Activated CD4-positive, CD25-positive, alpha-beta regulatory T cell treated with anti-CD3 and anti-CD28 coated beads, Interleukin-2, amount 50 U/mL, for 72 hours (primary cell): ENCODE results near the gene FILIP1L.

Experiments used
- DNase-seq: peaks from one replicate; pipeline ENCODE4 v3.0.0; 2021

FILIP1L gene

DNA sequence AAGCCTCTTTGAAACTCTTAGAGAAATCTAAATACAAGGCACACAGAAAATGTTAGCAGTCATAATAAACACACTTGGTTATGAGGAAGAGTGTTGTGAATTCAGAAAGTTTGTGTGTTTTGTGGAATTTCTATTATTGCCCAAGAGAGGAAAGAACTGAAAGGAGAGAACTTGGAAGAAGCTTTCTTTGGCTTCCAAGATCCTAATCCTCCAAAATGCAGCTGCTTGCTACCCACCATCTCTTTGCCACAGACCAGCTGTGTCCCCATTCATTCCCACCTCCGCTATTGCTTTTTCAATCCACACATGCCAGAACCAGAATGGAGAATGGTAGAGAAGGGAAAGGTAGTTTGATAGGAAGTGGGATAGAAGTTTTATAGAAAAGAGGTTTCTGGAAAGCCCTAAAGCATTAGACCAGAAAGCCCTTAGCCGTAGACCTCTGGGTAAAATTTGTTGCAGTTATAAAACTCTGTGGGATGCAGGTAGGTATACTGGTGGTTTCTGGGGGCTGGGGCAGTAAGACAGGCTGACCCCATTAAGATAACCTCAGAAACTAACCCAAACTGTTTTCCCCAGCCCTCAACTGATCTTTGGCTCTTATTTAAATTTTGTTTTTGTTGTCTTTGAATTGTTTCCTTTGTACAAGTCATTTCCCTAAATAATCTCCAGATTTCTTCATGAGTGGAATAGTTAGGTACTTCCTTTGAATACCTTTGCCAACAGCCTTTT lies 108.5 kb downstream of the FILIP1L start:
- no peak for DNase-seq

DNA sequence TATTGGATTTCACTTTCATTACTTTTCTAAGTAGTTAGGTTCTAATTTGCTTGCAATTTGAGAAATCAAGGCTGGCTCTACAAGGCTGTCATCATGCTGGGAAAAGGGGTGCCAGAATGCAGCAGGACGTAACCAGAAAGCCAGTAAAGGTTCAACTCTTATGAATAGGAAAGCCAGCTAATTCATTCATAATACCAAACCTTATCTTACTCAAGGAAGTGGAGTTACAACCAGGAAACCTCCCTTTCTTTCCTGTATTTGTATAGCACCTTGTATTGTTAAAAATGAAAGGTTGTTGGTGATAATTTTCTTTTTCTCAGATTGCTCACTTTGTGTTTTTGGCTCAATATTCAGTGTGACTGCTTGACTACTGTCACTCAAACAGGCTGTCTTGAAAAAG lies 109.4 kb downstream of the FILIP1L start:
- no peak for DNase-seq

DNA sequence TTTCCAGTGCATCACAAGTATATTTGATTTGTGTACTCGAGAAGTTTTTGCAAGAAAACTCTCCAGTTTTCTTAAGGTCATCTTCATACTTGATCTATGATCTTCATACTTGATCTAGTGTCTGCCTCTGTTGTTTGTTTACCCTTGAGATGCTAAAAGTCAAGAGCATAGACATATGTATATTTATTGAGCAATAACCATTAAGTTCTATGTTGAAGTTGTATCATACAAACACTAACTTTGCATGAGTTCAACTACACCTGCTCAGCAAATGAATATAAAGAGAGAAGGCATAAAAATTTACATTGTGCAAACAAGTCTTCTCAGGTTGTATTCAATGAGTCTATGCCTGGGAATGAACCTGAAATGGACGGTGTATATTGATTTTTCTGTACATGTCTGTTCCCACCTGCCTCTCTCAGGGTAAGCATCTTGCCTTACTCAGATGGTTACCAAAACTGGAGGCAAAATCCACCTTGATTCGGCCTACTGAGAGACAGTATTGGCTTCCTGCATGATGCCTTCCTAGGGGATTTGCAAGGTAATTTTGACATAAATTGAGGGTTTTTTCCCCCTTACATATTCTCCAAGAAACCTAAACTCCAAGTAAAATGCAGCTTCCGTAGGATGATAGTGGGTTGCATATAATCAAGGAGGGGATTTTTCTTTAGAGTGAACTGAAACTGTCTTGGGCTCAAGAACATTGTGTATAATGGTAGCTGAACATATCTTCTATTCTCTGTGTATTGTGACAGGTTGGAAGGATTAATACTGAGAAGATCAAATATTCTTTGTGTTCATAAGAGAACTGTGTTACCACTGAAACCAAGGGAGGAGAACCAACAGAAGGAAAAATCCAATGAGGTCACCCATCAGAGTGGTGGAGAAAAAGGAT lies 110.4 kb downstream of the FILIP1L start:
- DNase-seq = no peak

DNA sequence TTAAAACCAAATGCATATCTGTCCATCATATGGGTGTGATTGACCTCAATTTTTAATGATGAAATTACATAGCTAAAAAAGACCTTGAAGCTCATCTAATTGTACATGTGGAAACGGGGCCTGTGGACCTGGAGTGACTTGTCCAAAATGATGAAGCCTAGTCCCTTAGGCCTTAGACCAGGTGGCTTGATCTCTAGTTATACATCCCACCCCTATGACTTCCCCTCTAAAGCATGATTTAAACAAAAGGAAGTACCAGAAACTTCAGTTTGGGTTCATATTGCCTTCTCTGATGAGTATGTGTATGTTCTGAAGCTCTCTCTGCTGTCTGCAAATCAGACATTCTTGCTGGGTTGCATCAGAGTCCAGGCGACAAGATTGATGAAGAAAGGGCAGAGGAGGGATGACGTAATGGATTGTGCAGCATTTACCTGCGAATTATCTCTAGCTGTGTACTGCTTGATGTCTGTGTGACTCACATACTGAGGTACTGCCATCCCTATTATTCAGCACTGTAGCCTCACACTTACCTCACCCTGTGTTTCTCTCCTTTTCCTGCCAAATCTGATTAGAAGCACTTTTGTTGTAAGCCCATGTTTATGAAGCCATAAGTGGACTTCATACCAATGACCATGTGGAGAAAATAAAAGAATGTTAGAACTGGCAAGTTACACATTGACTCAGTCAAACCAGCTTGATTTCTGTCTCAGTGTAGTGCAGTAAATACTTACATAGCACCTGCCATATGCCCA lies 111.5 kb downstream of the FILIP1L start:
- DNase-seq = no peak

DNA sequence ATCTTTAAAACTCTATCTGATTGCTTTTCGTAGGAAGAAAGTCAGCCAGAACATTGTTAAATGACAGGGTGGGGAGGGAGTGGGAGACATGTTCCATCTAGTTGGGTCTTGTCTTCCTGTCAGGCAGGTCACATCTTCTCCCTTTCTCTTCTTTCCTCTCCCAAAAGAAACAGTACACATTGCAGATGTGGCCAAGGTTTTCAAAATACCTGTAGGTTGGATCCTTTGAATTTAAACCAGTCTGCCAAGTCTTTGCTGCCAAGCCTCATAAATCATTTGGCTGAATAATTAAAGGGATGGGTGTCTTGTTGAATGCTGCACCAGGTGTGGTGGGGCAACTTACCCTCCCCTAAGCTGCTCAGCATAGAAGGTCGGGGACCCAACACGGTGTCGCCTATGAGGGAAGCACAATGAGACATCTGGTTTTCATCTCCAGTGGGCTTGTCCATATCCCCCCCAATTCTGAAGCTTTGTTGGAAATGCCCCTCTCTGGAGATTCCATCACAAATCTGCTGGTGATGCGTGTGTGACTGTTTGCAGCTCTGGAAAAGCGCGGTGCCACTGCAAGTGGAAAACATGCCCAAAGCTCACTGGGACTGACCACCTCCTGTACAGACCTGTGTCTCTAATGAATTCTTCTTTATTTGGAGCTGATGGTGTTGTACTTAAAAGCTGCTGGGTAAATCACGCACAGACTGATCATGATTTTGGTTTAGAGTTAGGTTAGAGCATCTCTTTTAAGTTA lies 112.6 kb downstream of the FILIP1L start:
- DNase-seq = no peak

DNA sequence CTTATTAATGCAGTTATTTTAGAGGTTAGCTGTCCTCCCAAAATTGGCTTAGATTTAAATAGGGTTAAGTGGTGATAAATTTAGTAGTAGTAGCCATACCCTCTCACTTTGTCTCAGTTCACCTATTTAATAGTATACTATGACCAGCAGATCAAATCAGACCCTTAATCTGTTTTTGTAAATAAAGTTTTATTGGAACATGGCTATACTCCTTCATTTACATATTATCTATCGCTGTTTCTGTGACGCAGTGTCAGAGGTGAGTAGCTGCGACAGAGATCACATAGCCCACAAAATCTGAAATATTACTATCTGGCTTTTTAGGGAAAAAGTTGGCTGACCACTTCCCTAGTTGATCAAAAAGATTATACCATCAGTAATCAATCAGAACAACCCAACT lies 113.2 kb downstream of the FILIP1L start:
- no peak for DNase-seq

DNA sequence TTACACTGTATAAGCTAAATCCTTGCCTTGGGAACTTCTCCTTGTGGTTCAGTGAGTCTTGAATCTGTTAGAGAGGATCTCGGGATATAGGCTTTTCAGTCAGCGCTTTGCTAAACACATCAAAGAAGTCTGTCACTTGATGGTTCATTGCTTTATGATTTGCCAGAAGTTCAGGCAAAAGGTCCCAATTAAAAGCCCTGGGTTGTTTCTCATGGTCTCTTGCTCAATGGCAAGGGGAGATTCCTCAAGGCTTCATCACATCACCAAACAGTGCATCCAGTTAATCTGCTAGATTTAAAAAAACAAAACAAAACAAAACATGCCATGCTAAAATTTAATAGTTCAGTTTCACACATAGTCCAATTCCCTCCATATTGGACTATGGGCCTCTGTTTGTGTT lies 114.8 kb downstream of the FILIP1L start:
- no peak for DNase-seq

DNA sequence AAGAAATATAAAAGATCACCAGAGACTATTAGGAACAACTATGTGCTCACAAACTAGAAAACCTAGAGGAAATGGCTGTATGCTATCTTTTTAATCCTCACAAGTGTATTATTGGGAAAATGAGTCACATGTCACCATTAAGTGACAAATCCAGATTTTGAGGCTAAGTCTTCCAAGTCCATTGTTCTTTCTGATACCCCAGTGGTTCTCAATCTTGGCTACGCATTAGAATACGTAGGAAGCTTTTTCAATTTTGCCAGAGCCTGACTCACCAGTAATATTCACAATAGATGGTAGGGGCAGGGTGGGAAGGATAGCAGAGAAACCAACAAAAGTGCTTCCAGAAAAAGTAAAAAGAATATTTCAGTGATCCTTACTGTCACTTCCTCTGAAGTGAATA lies 117.0 kb downstream of the FILIP1L start:
- no peak for DNase-seq

DNA sequence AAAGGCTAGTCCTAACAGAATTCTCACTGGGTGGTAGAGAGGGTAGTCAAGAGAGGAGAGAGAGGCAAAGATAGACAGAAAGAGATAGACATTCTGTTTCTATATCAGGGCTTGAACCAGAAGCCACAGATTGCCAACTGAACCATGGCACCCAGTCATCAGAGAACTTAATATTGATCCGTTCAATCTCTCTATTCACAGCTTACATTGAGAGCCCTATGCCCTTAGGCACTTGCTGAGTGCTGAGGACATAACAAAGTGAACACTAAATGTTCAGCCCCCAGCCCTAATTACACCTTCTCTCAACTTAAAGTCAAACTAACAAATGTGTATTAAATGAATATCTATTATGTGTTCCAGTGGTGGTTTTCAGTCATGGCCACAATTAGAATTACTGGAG lies 124.1 kb downstream of the FILIP1L start:
- DNase-seq = no peak

DNA sequence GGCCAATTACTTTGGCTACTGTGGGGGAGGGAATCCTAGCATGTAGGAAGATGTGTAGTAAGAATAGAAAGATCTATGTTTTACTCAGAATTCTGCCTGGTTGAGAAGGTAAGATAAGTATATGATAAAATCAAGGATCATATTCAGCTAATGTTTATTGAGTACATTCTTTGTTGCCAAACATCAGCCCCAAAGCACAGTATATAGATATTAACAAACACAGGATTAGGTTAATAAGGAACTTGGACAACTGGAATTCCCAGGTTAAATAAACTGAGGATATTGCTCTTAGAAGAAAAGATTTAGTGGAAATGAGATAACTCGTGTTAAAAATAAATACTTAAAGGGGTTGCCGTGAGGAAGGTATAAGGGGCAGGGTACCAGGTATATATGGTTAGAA lies 129.6 kb downstream of the FILIP1L start:
- DNase-seq = no peak

DNA sequence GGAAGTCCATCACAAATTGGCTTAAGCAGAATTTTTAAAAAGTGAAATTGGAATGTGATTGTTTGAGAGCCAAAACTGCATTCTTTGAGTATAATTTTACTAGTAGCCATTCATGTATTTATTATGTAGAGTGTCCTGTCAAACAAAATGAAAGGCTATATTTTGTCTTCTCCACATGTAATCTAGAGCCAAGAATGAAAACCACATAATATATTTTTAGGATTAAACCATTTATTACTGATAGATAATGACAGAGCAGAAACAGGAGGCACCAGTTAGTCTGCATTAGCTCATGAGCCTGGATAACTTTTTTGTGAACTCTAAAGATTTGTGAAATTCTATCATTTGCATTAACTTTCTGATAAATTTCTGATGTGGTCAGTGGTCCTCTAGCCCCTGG lies 130.2 kb downstream of the FILIP1L start:
- no peak for DNase-seq

DNA sequence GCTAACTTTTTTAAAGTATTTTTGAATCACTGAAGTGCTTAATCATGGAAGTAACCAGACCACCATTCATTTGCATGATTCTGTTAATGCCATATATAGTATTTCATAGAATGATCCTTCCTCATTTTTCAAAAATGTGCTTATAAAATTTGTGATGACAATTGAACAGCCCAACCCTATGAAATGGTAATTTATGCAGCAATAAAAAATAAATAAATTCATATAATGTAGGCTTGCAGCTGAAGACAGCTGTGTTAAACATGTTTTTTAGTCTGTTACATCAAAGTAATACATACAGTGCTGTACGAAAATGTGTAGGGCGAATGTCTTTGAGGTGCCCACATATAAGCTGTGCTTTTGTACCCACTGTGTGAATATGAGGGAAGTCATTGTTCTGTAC lies 131.7 kb downstream of the FILIP1L start:
- no peak for DNase-seq

DNA sequence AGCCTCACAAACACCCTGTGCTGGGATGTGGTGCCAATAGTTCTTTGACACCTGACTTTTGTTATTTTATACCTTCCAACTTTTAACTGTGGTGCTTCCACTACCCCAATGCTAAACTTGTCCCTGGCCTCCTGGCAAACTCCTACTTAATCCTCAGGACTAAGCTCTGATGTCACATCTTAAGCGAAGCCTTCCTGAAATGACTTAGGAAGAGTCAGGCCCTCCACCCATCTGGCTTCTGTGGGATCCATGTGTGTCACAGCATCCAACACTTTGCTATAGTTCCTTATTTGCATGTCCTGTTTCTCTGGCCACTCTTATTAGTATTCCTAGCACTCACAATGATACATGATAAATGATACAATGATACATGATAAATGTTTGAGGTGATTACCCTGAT lies 133.2 kb downstream of the FILIP1L start:
- DNase-seq = no peak

DNA sequence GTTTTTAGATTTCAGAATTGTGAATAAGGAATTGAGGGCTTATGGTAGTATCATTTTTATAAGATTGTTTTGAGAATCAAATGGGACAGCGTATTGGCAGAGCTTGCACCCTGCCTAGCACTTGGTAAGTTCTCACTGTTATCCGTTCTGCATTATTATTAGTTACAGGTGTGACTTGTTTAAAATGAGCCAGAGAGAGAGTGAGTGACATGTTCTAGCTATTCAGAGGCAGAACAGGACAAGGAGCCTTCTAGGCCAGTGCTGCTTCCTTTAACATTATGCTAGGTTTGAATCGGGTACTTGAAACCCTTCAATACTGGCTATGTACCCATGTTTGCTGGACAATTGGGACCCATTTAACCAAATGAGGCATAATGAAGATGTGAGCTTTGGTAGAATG lies 133.7 kb downstream of the FILIP1L start:
- no peak for DNase-seq

DNA sequence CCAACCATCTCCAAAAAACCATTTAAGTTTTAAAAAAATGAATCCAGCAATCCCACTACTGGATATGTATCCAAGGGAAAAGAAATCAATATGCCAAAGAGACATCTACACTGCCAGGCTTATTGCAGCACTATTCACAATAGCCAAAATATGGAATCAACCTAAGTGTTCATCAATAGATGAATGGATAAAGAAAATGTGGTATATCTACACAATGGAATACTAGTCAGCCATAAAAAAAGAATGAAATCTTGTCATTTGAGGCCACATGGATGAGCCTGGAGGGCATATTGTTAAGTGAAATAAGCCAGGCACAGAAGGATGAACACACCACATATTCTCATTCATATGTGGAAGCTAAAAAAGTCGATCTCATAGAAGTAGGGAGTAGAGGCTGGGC lies 136.1 kb downstream of the FILIP1L start:
- no peak for DNase-seq

DNA sequence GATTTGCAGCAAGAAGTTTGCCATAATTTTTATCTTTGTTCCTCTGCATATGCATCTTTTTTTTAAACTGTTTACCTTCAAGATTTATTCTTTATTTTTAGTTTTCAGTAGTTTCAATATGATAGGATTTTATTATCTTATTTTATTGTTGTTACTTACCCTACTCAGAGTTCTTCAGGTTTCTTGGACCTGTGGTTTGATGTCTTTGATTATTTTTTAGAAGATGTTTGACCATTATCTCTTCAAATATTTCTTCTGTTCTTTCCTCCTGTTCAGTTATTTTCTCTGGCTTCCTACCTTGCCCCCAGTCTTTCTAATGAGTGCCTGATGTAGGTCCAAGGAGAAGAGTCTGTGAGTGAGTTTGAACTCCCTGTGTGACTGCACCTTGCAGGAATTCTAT lies 137.7 kb downstream of the FILIP1L start:
- DNase-seq = no peak

DNA sequence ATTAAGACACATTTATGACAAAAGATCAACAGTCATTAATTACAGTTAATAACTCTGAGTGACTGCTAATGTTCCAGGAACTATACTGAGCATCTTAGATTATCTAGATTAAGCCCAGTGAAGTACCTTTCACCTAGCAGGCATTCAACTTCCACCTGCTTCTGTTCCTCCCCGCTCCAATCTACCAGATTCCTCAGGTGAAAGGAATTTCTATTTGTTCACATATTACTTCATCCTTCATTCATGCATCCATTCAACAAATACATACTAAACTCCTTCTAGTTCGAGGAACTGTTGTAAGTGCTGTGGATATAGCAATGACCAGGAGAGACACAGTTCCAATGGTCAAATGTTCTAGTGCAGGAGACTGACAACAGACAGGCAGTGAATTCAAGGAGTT lies 139.3 kb downstream of the FILIP1L start:
- no peak for DNase-seq

DNA sequence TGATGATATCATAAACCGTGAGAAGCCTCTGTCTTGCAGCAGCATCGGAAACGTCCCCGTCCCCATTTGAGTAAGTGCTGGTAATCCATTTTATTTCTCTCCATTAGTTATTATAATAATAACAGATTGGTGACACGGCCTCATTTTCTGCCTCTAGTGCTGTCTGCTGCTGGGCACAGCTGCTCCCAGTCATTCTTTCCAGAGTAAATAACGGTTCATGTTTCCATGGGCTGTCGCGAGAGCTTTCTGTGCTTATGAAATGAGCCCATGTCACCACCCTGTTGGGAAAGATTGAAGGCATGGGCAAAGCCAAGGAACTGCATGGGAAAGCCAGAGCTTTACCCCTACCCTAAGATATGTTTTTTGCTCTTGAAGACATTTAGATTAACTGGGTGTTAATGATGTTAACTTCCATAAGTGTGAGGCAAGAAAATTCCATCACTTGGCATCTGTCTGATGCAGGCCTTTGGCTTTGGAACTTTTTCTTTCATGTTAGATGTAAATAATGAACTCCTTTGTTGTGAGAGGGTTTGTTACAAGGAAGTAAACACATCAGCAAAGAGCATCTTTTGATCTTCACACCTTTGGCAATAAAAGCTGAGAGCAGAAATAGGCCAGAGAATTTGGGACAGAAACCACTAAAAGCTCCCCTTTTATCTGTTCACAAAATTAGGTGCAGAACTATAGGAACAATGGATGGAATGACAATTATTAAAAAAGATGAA lies 141.8 kb downstream of the FILIP1L start:
- no peak for DNase-seq

DNA sequence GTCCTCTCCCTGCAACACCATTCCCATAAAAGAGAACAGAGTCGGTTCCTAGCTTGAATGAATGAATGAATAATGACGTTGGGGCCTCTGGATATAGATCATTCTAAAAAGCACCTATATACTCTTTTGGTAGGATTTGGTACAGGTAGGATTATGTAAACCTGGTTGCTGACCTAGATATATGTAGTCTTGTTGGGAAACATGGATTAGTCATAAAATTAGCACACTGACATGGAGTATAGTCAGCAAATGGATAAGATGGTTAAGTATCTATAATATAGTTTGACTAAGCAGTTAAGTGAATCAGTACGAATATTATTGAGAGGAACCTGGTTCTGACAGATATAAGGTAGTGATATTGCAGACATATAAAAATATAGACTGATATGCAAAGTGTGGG lies 142.5 kb downstream of the FILIP1L start:
- no peak for DNase-seq

DNA sequence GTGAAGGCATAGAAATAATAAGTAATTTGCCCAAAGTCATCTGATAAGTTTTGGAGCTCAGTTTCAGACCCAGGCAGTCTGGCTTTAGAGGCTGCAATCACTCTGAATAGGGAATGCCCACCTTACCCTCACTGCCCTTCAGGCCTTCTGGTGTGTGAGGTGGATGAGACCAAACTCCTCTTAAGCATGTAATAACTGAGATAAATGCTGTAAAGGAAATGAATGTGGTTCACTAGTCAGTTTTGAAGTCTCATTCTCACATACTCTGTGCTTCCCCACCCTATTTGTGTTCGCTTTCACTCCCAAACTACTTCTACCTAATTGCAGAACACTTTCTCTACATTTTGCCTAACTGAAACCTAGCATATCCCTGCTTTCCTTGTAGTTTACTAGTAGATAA lies 144.1 kb downstream of the FILIP1L start:
- DNase-seq = no peak

DNA sequence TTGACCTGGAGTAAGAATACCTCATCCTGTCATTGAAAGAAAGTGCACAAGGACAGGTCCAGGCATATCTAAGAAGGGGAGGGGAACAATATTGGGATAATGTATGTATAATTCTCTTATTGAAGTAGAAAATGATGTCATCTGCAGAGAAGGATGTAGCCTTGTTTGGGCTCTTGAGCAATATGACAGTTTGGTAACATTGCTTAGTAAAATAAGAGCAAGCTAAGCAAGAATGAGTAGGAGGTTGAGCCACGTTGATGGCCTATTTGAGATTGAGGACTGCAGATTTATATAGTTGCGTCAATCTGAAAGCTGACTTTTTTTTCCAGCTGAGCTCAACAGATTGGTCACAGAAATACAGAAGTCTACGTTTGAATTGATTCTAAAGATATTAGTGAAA lies 145.2 kb downstream of the FILIP1L start:
- no peak for DNase-seq

DNA sequence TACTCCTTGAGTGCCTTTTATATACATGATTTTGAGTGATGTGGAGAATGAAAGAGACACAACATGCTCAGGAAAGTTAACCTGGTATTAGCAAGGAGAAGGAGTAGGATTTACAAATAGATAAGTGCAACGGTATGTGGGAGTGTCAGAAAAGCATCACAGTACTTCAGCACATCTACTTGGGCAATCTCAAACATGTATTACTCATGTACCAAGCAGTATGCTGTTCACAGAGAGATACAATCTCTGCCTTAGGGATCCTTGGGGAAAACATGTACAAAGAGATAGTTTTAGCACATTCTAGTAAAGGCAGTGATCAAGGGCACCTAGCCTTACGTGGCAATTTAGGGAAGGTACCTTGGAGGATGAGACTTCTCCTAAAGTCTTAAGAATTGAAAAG lies 146.5 kb downstream of the FILIP1L start:
- DNase-seq = no peak
